GM23338 (cell line): Measurements from ENCODE around the gene TRMT2A. TPM values are rescaled to one million over a fixed set of nuclear protein-coding genes. Genes with fewer than 3 reads are reported as not detected.

Source experiments
- ATAC-seq: fragments of 200-7000 bp; cut with Tn5 transposase; 3 replicates; pipeline ENCODE4 v1.9.1; 2020
- DNase-seq: peaks from one replicate; pipeline ENCODE4 v3.0.0-alpha.2; 2015; ENCODE audit warnings: low spot score
- H2AFZ ChIP-seq: fragments of 200-600 bp; sonication (generic); 2 replicates; pipeline ENCODE4 v1.8.0; 2016; ENCODE audit warnings: antibody characterized with exemption, mild to moderate bottlenecking, moderate library complexity
- H3F3A ChIP-seq: fragments of 200-600 bp; sonication (generic); replicated peaks from 2 replicates; pipeline ENCODE4 v1.8.0; 2017; ENCODE audit warnings: antibody characterized with exemption, mixed run types, low read depth
- H3K27ac ChIP-seq: fragments of 200-600 bp; sonication (generic); 2 replicates; pipeline ENCODE4 v1.6.1; 2016; ENCODE audit warnings: low read depth
- H3K27me3 ChIP-seq: fragments of 200-600 bp; sonication (generic); 2 replicates; pipeline ENCODE4 v1.8.0; 2016; ENCODE audit warnings: mild to moderate bottlenecking, mixed run types, moderate library complexity; ENCODE audit not compliant: insufficient read depth
- H3K36me3 ChIP-seq: fragments of 200-600 bp; sonication (generic); 2 replicates; pipeline ENCODE4 v1.8.0; 2016; ENCODE audit warnings: mild to moderate bottlenecking; ENCODE audit not compliant: insufficient read depth
- H3K4me1 ChIP-seq: fragments of 200-600 bp; sonication (generic); 2 replicates; pipeline ENCODE4 v1.8.0; 2016; ENCODE audit warnings: mild to moderate bottlenecking, moderate library complexity; ENCODE audit not compliant: insufficient read depth
- H3K4me2 ChIP-seq: fragments of 200-600 bp; sonication (generic); 2 replicates; pipeline ENCODE4 v1.7.1; 2017; ENCODE audit warnings: mixed run types
- H3K4me3 ChIP-seq: fragments of 200-600 bp; sonication (generic); 2 replicates; pipeline ENCODE4 v1.6.1; 2016; ENCODE audit warnings: mixed run types
- H3K79me2 ChIP-seq: fragments of 200-600 bp; sonication (generic); replicated peaks from 2 replicates; pipeline ENCODE4 v1.8.0; 2017; ENCODE audit warnings: mild to moderate bottlenecking; ENCODE audit not compliant: insufficient read depth
- H3K9me2 ChIP-seq: fragments of 200-600 bp; sonication (generic); 2 replicates; pipeline ENCODE4 v1.8.0; 2017; ENCODE audit not compliant: insufficient read depth
- H4K20me1 ChIP-seq: fragments of 200-600 bp; sonication (generic); replicated peaks from 2 replicates; pipeline ENCODE4 v1.8.0; 2017; ENCODE audit warnings: mild to moderate bottlenecking; ENCODE audit not compliant: insufficient read depth
- H3K27ac Mint-ChIP-seq: 2 replicates; pipeline ENCODE4 v1.8.0; 2020; ENCODE audit warnings: inconsistent platforms, mild to moderate bottlenecking, moderate library complexity, mixed read lengths
- H3K27me3 Mint-ChIP-seq: 3 replicates; pipeline ENCODE4 v1.8.0; 2022; ENCODE audit warnings: low read depth, mild to moderate bottlenecking, moderate library complexity, mixed read lengths, inconsistent platforms; ENCODE audit not compliant: insufficient read depth, poor library complexity
- H3K36me3 Mint-ChIP-seq: 3 replicates; pipeline ENCODE4 v1.8.0; 2021; ENCODE audit warnings: low read depth, mild to moderate bottlenecking, inconsistent platforms, moderate library complexity, mixed read lengths
- H3K4me1 Mint-ChIP-seq: 3 replicates; pipeline ENCODE4 v1.8.0; 2020; ENCODE audit warnings: mild to moderate bottlenecking, inconsistent platforms, mixed read lengths
- H3K4me3 Mint-ChIP-seq: 3 replicates; pipeline ENCODE4 v1.8.0; 2021; ENCODE audit warnings: moderate library complexity, mild to moderate bottlenecking, inconsistent platforms, mixed read lengths
- H3K9me3 Mint-ChIP-seq: 3 replicates; pipeline ENCODE4 v1.8.0; 2020; ENCODE audit warnings: moderate library complexity, mild to moderate bottlenecking, inconsistent platforms, mixed read lengths
- CREB1 ChIP-seq: fragments of 250-450 bp; sonication (Bioruptor Pico); IDR thresholded peaks from 2 replicates; pipeline ENCODE4 v1.5.0; 2020; ENCODE audit warnings: low read depth, mild to moderate bottlenecking, moderate library complexity
- CTCF ChIP-seq, 2 experiments: fragments of 200-600 bp in 1 of 2; sonication (generic) in 1 of 2; conservative IDR thresholded peaks; 2 replicates each; pipeline versions ENCODE4 v1.5.1 to v1.6.1; 2016 to 2017; ENCODE audit warnings: antibody characterized with exemption in 2 of 2, low read depth in 2 of 2, mild to moderate bottlenecking in 2 of 2, moderate library complexity in 1 of 2
- EZH2 ChIP-seq: fragments of 200-600 bp; sonication (generic); IDR thresholded peaks from one replicate; pipeline ENCODE4 v1.8.0; 2017; ENCODE audit warnings: antibody characterized with exemption, mild to moderate bottlenecking, low read depth; ENCODE audit not compliant: unreplicated experiment
- EZH2phosphoT487 ChIP-seq: fragments of 200-600 bp; sonication (generic); IDR thresholded peaks from one replicate; pipeline ENCODE4 v1.8.1; 2018; ENCODE audit warnings: antibody characterized with exemption; ENCODE audit not compliant: unreplicated experiment
- JUNB ChIP-seq: IDR thresholded peaks from one replicate; pipeline ENCODE4 v1.6.1; 2016; ENCODE audit warnings: antibody characterized with exemption; ENCODE audit not compliant: unreplicated experiment
- NANOG ChIP-seq: IDR thresholded peaks from 2 replicates; pipeline ENCODE4 v1.6.1; 2016; ENCODE audit warnings: antibody characterized with exemption, borderline replicate concordance
- POLR2AphosphoS5 ChIP-seq: IDR thresholded peaks from 2 replicates; pipeline ENCODE4 v1.6.1; 2016; ENCODE audit warnings: antibody characterized with exemption, low read depth
- REST ChIP-seq: IDR thresholded peaks from one replicate; pipeline ENCODE4 v1.6.1; 2018; ENCODE audit warnings: antibody characterized with exemption; ENCODE audit not compliant: unreplicated experiment
- ZNF114 ChIP-seq: fragments of 250-450 bp; sonication (Bioruptor Pico); IDR thresholded peaks from 2 replicates; pipeline ENCODE4 v1.5.0; 2020; ENCODE audit warnings: mild to moderate bottlenecking, moderate library complexity
- polyA plus RNA-seq: library from polyadenylated mRNA; unstranded; fragments of >200 nt; fragmentation: Nextera tagmentation; extraction: Ambion mirVana; gene quantifications from 2 replicates; pipeline ENCODE4 v1.2.1, GENCODE V29; 2016
- total RNA-seq: library from RNA; depleted of rRNA; stranded (reverse); fragments of >200 nt; shearing (Covaris generic); gene quantifications from 2 replicates; pipeline ENCODE4 v1.2.3, GENCODE V29; 2014

Gene TRMT2A
- total and polyA plus RNA-seq, 2 experiments from 2014 or later = 41.3 to 61.3 TPM

- TF ChIP-seq REST (no peak), NANOG (no peak), EZH2 (no peak), EZH2phosphoT487 (no peak), JUNB (no peak), CTCF (conservative IDR thresholded peaks at IDR 0.05; ENCODE audit: low read depth in 2 of 2) (no peak)
Measured at GRCh38 chr22:20123366-20124082, 6.5 kb upstream of the TRMT2A start (continued).

- no peaks in the 10 kb centered on the region for H3K9me2 ChIP-seq
- 0 out of 2 replicates have a peak overlapping the region, but pooled peaks have one; percentile 50 for H3K27ac ChIP-seq
- no peak overlapping the region for H2AFZ ChIP-seq
- no peak overlapping the region for H3K4me3 Mint-ChIP-seq
- H3K36me3 Mint-ChIP-seq = peaks cover 89% of the 10 kb centered on the region
- ATAC-seq = no peak
- H3K27ac Mint-ChIP-seq = 0 out of 2 replicates have a peak overlapping the region, but pooled peaks have one; percentile 27
- DNase-seq = no peak
- no peaks in the 10 kb centered on the region for H3K9me3 Mint-ChIP-seq
- peaks cover 49% of the 10 kb centered on the region for H3K36me3 ChIP-seq
- no peaks in the 10 kb centered on the region for H3K27me3 ChIP-seq
- H3K27me3 Mint-ChIP-seq = peaks cover 24% of the 10 kb centered on the region
- peaks cover 17% of the 10 kb centered on the region for H3K4me1 Mint-ChIP-seq
- H3K4me2 ChIP-seq = no peak overlapping the region
- H3F3A ChIP-seq = peaks cover 22% of the 10 kb centered on the region
- peaks cover 10% of the 10 kb centered on the region for H3K4me1 ChIP-seq
- peaks cover 58% of the 10 kb centered on the region for H3K79me2 ChIP-seq
- H4K20me1 ChIP-seq = peaks cover 42% of the 10 kb centered on the region
- H3K4me3 ChIP-seq = no peak overlapping the region
- TF ChIP-seq CTCF (conservative IDR thresholded peaks at IDR 0.05; ENCODE audit: low read depth in 2 of 2) (no peak), EZH2phosphoT487 (no peak), NANOG (no peak), CREB1 (no peak), POLR2AphosphoS5 (no peak), ZNF114 (CRISPR knock-in tag) (no peak)
Measured at GRCh38 chr22:20121856-20122415, 4.9 kb upstream of the TRMT2A start.
